ENCODE measurements around the gene ZNF385C.
"Not testable (repeated sequence)": the region's sequence is repeated elsewhere in the genome, so short reads cannot be mapped to it uniquely, and the experiment has no call there.

Gene ZNF385C

GRCh38 chr17:42019509-42020404 is 78.5 kb downstream of the ZNF385C start, which contains the start of gene NKIRAS2:
NKIRAS2 (plus strand) TSS chr17:42020090; CDS start chr17:42021578, 1,488 bp downstream.
- peak; percentile 86 to 95 (median 91) for DNase-seq (ENCODE audit: low read depth in 3 of 3)

- DNase-seq (ENCODE audit: low read depth in 3 of 3), result no peak
Observed at GRCh38 chr17:42018988-42019387, 79.3 kb downstream of the ZNF385C start.

- no peak for DNase-seq (ENCODE audit: low read depth in 3 of 3)
Observed at GRCh38 chr17:42018339-42018738, 79.9 kb downstream of the ZNF385C start.

- DNase-seq (ENCODE audit: low read depth in 3 of 3), result no peak
Observed at GRCh38 chr17:42017866-42018200, 80.4 kb downstream of the ZNF385C start.

GRCh38 chr17:42016941-42017865 is 81.1 kb downstream of the ZNF385C start, which contains the start of gene DNAJC7:
DNAJC7 (minus strand) TSS chr17:42017439; CDS start chr17:42017416, 23 bp downstream.
- DNase-seq (ENCODE audit: low read depth in 3 of 3), result peak; percentile 78 to 89 (median 84)

GRCh38 chr17:42016411-42016831 is 81.9 kb downstream of the ZNF385C start:
- no peak for DNase-seq (ENCODE audit: low read depth in 3 of 3)

GRCh38 chr17:42013740-42014139 is 84.5 kb downstream of the ZNF385C start:
- DNase-seq (ENCODE audit: low read depth in 3 of 3), result not testable (repeated sequence)

GRCh38 chr17:42012363-42012762 is 85.9 kb downstream of the ZNF385C start:
- not testable (repeated sequence) for DNase-seq (ENCODE audit: low read depth in 3 of 3)

- DNase-seq (ENCODE audit: low read depth in 3 of 3), result no peak
Observed at GRCh38 chr17:42010898-42011516, 87.3 kb downstream of the ZNF385C start.

GRCh38 chr17:42010266-42010680 is 88.0 kb downstream of the ZNF385C start:
- not testable (repeated sequence) for DNase-seq (ENCODE audit: low read depth in 3 of 3)

- no peak for DNase-seq (ENCODE audit: low read depth in 3 of 3)
Observed at GRCh38 chr17:42009170-42009569, 89.1 kb downstream of the ZNF385C start.

GRCh38 chr17:42005166-42005565 is 93.1 kb downstream of the ZNF385C start:
- DNase-seq (ENCODE audit: low read depth in 3 of 3), result no peak

- no peak for DNase-seq (ENCODE audit: low read depth in 3 of 3)
Observed at GRCh38 chr17:42002792-42003301, 95.4 kb downstream of the ZNF385C start.

GRCh38 chr17:42002175-42002791 is 96.0 kb downstream of the ZNF385C start:
- DNase-seq (ENCODE audit: low read depth in 3 of 3), result no peak

GRCh38 chr17:42001729-42002128 is 96.5 kb downstream of the ZNF385C start:
- DNase-seq (ENCODE audit: low read depth in 3 of 3), result no peak

GRCh38 chr17:42000413-42001133 is 97.7 kb downstream of the ZNF385C start:
- no peak for DNase-seq (ENCODE audit: low read depth in 3 of 3)

- no peak for DNase-seq (ENCODE audit: low read depth in 3 of 3)
Observed at GRCh38 chr17:41998497-41998896, 99.8 kb downstream of the ZNF385C start.

- DNase-seq (ENCODE audit: low read depth in 3 of 3), result no peak
Observed at GRCh38 chr17:41996855-41997164, 101.5 kb downstream of the ZNF385C start.

- no peak for DNase-seq (ENCODE audit: low read depth in 3 of 3)
Observed at GRCh38 chr17:41992576-41992975, 105.7 kb downstream of the ZNF385C start.

GRCh38 chr17:41989702-41990419 is 108.4 kb downstream of the ZNF385C start:
- no peak for DNase-seq (ENCODE audit: low read depth in 3 of 3)

All from stimulated activated CD4-positive, alpha-beta T cell treated with anti-CD3 and anti-CD28 coated beads, TNF-alpha, amount 100 ng/mL, for 24 hours (primary cell).